Body of pancreas (tissue), 4 donors: ENCODE measurements around the gene SSR3.

ENCODE experiments used
- POLR2A ChIP-seq, 3 donors: fragments of 450-650 bp; IDR thresholded peaks; one replicate each; pipeline ENCODE4 v1.6.1; 2016; ENCODE audit warnings: antibody characterized with exemption in 3 of 3, mild to moderate bottlenecking in 2 of 3
- TF ChIP-seq, protein P1 (sequence below), 7 experiments: fragments of 450-650 bp in 4 of 7; fragments of 200-600 bp in 3 of 7; sonication (generic) in 3 of 7; IDR thresholded peaks; one replicate each; pipeline ENCODE4 v1.5.1; 2016 to 2019; ENCODE audit warnings: antibody characterized with exemption in 7 of 7

DNA sequence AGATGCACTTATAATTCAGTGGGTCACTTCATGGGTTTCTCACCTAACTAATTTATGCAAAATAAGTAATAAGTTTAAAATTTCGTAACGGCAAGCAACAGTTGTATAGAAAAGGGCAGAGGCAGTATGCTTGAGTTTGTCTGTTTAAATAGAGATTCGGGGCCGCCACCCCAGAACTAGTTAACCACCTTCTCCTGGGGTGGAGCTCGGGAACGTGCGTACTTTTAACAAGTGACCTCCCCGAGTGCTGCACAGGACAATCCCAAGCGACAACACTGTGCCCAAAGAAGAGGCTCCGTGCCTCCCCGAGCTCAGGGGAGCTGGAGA is 439 bp downstream of the SSR3 start:
- no peak for TF ChIP-seq POLR2A (IDR thresholded peaks at IDR 0.05)
- TF ChIP-seq, protein P1, sequence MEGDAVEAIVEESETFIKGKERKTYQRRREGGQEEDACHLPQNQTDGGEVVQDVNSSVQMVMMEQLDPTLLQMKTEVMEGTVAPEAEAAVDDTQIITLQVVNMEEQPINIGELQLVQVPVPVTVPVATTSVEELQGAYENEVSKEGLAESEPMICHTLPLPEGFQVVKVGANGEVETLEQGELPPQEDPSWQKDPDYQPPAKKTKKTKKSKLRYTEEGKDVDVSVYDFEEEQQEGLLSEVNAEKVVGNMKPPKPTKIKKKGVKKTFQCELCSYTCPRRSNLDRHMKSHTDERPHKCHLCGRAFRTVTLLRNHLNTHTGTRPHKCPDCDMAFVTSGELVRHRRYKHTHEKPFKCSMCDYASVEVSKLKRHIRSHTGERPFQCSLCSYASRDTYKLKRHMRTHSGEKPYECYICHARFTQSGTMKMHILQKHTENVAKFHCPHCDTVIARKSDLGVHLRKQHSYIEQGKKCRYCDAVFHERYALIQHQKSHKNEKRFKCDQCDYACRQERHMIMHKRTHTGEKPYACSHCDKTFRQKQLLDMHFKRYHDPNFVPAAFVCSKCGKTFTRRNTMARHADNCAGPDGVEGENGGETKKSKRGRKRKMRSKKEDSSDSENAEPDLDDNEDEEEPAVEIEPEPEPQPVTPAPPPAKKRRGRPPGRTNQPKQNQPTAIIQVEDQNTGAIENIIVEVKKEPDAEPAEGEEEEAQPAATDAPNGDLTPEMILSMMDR (IDR thresholded peaks at IDR 0.05), result no peak
